GM15510 (cell line): ENCODE measurements around the gene CCDC183.
"Not testable (repeated sequence)": the region's sequence is repeated elsewhere in the genome, so short reads cannot be mapped to it uniquely, and the experiment has no call there.

Source experiments
- POLR2A ChIP-seq: IDR thresholded peaks from 3 replicates; pipeline ENCODE4 v1.6.1; 2011; ENCODE audit warnings: borderline replicate concordance; ENCODE audit not compliant: insufficient read length; ENCODE audit errors: extremely low read depth

The CCDC183 gene

DNA sequence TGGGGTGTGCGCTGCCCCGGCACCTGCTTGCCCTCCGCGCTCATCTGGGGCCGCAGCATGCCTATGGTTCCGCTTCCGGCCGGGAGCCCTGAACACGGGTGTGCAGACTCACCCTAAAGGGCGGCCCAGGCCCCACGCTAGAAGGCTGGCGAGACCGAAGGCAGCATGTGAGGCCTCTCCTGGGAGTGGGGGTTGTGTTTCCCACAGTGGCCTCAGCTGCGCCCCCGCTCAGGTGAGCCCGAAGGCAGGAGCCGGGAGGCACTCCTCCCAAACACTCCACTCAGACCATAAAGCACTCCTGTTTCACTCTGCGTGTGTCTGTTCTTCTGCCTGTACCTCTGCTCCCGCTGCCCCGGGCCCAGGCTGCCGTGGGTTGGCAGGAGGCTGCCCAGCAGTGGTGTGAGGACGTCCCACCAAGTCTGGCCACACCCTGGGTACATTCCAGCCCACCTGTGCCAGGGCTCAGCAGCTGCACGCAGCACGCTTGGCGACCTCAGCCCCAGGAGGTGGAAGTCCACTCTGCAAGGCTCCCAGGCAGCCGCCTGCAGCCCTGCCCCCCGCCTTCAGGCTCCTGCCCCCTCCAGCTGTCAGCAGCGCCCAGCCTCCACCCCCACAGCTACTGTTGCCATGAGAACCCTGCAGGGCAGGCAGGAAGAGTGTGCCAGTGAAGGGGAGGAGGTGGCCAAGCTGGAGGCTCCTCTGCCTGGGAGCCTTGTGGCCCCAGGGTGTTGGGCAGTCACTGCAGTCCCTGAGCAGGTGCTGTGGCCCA is 44.9 kb downstream of the CCDC183 start:
- TF ChIP-seq POLR2A: no peak

DNA sequence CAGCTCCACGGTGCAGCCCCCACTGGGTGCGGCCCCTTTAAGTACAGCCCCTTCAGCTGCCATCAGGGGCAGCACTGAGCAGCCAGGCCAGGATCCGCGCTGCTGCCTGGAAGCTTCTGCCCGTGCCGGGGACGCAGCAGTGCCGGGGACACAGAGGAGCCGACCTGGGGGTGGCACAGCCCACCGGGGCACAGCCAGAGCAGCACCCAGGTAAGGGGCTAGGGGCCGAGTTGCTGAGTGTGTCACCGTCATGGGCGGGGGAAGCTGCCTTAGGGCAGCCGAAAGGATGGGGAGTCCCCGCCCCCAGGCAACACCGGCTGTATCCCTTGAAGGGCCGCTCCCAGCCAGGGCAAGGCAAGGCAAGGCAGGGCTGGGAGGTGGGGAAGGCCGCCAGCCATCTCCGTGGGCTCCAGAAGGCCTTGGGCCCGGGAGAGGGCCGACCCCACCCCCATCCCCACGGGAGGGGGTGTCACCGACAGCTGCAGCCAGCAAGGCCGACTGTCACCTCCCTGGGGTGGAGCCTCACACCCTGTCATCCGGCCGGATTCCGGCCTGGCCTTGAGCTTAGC is 46.3 kb downstream of the CCDC183 start, which contains the start of gene AJM1:
TSS of gene AJM1 (plus strand) at position 99 of the 569 bp plus-strand sequence. CDS start 1,937 bp downstream, outside the sequence.
- TF ChIP-seq POLR2A: not testable (repeated sequence)

DNA sequence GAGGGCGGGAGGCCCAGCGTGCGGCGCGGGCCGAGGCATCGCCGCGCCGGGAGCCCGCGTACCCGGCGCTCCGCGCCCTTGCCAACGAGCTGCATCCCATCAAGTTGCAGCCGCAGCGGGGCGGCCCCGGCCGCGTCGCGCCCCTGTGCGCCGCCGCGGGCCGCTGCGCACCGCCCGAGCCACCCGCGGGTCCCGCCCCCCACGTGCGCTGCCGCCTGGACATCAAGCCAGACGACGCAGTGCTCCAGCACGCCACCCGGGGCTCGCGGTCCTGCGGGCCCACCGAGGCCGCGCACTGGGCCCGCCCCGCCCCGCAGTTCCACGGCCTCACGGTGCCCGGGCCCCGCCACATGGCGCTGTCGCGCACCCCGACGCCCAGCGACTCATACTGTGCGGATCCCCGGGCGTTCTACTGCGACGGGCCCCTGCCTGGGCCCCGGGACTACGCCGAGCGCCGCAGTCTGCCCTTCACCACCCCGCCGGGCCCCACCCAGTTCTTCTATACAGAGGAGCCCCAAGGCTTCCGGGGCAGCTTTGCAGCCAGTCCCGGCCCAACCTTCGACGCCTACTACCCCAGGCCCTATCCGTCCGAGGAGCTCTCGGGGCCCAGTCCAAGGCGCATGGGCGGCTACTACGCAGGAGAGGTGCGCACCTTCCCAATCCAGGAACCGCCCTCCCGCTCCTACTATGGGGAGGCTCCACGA is 48.8 kb downstream of the CCDC183 start:
- no peak for TF ChIP-seq POLR2A

DNA sequence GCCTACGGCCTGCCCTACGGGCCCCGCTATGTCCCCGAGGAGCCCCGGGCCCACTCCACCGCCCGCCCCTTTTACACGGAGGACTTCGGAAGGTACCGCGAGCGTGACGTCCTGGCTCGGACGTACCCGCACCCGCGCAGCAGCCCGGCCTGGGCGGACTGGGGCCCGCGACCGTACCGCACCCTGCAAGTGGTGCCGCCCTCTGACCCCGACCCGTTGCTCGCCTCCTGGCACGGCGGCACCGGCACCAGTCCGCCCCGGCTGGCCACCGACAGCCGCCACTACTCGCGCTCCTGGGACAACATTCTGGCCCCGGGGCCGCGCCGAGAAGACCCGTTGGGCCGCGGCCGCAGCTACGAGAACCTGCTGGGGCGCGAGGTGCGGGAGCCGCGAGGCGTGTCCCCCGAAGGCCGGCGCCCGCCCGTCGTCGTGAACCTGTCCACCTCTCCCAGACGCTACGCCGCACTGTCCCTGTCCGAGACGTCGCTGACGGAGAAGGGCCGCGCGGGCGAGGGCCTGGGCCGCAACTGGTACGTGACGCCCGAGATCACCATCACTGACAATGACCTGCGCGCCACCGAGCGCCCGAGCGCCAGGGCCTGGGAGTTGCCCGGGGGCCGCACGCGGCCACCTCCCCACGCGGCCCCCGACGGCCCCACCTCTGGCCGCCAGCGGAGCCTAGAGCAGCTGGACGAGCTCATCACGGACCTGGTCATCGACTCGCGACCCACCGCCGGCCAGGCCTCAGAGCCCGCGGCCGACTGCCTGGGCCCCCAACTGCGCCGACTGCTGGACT is 49.5 kb downstream of the CCDC183 start:
- TF ChIP-seq POLR2A: no peak

DNA sequence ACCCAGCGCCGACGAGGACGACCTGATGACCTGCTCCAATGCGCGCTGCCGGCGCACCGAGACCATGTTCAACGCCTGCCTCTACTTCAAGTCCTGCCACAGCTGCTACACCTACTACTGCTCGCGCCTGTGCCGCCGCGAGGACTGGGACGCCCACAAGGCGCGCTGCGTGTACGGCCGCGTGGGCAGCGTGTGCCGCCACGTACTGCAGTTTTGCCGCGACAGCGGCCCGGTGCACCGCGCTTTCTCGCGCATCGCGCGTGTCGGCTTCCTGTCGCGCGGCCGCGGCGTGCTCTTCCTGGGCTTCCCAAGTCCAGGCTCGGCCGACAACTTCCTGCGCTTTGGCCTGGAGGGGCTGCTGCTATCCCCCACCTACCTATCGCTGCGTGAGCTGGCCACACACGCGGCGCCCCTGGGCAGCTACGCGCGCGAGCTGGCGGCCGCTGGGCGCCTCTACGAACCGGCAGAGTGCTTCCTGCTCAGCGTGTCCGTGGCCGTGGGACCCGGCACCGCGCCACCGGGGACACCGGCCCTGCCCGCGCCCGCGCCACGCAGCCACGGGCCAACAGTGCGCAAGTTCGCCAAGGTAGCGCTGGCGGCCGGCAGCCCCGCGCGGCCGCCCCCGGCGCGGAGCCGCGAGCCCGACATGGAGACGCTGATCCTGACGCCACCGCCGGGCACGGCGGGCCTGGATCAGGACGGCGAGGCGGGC is 50.4 kb downstream of the CCDC183 start:
- TF ChIP-seq POLR2A: no peak

DNA sequence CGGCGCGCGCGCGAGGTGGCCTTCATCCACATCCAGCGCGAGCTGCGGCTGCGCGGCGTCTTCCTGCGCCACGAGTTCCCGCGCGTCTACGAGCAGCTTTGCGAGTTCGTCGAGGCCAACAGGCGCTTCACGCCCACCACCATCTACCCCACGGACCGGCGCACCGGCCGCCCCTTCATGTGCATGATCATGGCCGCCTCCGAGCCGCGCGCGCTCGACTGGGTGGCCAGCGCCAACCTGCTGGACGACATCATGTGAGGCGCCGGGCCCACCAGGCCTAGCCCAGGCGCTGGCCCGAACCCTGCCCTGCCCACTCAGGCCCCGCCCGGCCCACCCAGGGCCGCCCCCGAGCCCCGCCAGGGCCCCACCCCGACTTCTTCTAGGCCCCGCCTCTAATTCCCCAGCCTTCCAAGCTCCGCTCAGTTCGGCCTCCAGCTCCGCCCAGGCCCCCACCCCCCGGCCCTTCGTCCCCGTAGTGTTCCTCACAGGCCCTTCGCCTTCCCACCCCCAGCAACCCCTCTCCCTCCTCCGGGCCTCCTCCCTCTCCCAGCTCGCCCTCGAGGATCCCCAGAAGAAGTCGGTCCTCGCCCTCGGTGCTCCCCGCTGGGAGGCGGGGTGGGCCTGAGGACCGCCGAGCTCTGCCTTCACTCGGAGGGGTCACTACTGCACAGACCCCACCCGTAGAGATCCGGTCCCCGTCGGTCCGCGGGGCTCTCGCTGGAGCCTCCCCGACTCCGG is 51.1 kb downstream of the CCDC183 start:
- TF ChIP-seq POLR2A: no peak

DNA sequence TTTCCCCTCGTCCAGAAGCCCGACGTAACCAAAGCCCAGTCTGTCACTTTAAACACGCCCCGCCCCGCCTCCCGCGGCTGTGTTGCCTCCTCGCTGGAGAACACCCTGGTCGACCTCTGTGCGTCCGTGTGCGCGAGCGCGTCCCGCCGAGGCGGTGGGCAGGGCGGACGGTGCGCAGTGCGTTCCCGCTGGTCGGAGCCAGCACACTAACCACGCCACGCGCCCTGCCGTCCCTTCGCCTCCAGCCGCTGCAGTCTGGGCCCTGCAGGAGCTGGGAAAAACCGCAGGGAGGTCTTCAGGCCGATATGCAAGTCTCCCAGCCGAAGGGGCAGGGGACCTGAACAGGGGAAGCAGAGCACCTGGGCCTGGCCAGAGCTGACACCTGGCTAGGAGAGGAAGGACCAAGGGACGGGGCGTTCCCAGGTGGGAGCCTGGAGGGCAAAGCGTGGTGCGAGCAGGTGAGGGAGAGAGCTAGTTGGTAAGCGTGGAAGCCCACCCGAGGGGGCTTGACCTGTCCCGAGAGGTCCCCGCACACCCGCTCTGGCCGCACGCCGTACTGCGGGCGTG is 51.8 kb downstream of the CCDC183 start:
- peak; percentile 79 for TF ChIP-seq POLR2A

DNA sequence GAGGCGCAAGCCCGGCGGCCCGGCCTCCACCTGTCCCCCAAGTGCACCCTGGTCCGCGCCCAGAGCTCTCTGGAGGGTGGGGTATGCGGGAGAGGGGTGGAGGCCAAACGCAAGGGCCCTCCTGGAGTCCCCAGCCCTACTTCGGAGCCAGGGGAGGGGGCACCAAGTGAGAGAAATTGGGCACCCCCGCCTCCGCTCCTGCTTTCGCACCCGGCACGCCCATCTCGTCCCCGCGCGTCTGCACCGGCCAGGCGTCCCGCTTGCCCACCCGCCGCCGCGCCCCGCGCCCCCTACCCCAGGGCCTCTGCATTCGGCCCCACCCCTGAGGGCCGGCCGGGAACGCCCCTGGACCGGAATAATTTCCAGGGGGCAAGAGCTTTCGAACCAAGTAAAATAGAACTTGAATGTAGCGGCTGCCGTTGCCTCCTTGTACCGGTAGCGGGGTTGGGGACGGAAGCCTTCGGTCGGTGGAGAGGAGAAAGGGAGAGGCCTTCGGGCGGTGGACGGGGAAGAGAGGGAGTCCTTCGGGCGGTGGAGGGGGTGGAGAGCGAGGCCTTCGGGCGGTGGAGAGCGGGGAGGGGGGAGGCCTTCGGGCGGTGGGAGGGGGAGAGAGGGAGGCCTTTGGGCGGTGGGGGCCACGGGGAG is 52.4 kb downstream of the CCDC183 start:
- no peak for TF ChIP-seq POLR2A

DNA sequence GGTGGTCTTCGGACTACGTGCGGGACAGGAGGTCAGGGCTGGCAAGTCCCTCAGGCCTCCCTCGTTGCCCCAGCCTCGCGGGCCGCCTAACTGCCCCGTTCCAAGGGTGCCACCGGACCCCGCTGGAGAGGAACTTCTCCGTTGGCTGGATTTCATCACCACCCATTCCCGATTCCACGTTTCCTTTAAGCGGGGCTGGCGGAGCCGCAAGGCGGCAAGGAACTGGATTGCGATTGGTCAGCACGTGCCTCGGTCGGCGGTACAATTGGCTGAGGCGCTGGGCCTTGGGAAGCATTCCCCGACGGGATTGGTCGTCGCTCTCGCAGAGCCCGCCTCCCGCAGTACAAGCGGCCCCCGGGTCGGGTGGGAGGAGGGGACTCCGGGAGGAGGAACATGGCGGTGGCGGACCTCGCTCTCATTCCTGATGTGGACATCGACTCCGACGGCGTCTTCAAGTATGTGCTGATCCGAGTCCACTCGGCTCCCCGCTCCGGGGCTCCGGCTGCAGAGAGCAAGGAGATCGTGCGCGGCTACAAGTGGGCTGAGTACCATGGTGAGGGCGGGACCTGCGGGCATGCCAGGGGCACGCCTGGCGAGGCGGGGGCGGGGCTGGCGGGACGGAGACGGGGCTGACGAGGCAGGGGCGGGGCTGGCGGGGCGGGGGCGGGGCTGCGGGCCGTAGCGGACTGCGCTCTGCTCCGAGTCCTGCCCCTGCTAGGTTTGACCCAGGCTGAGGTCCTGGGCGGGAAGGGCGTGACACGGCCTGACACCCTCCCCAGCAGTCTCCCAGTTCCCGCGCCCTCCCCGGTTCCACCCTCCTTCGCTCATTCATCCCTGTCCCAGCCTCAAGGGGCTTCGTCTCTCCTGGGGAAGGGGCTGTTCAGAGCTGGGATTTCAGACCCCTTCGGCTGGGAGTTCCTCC is 53.2 kb downstream of the CCDC183 start, which contains the start of gene PHPT1:
TSS of gene PHPT1 (plus strand) at position 372 of the 922 bp plus-strand sequence. CDS start at position 394, 22 bp downstream.
- peak; percentile 87 for TF ChIP-seq POLR2A

DNA sequence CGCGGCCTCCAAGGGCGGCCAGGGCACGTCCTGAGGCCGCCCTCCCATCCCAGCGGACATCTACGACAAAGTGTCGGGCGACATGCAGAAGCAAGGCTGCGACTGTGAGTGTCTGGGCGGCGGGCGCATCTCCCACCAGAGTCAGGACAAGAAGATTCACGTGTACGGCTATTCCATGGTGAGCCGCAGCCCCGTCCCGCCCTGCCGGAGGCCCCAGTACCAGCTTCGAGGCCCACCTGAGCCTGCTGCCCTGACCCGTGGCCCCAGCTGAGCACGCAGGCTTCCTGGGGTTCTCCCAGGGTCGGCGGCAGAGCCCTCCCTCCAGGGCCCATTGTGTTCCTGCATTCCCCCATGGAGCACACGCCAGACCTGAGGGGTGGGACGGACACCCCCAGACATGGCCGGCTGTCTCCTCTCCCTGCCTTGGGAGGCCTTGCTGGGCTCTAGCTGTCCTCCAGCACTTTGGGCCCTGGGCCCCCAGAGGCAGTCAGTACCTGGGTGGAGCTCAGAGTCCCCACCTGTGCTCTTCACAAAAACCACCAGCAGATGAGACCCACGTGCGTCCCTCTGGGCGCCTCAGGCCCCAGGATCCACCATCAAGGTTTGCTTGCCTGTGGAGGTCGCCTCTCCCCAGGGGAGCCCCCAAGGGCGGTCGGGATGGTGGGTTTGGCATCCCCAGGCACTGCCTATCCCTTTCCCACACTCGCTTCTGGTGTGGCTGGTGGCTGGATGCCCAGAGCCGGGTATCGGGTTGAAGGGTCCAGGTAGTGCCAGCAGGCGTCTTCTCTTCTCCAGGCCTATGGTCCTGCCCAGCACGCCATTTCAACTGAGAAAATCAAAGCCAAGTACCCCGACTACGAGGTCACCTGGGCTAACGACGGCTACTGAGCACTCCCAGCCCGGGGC is 54.1 kb downstream of the CCDC183 start:
- no peak for TF ChIP-seq POLR2A
